Measurements from ENCODE around the gene PHF5A.
A peak's percentile ranks its signal among the peaks of the same experiment; 100 is the strongest.

Gene PHF5A

DNA sequence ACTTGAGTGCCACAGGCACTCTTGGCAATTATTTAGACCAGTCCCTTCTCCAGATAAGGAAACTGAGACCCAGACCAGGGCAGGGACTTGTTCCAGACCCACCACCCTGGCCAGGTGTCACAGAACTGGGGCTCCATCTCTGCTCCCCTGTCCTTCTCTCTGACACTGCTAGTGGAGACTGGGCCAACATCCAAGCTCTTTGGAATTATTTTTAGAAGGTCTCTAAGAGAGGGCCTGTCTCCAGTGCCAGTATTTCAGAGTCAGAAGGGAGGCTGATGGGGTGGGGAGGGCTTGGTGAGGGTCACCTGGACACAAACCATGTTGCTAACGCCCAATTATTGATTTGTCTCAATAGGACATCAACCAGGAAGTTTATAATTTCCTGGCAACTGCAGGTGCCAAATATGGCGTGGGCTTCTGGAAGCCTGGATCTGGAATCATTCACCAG lies 43.1 kb upstream of the PHF5A start:
- in situ Hi-C loops (cut with HindIII; ENCODE audit: low sequenced_read_pairs) = no loop called here

DNA sequence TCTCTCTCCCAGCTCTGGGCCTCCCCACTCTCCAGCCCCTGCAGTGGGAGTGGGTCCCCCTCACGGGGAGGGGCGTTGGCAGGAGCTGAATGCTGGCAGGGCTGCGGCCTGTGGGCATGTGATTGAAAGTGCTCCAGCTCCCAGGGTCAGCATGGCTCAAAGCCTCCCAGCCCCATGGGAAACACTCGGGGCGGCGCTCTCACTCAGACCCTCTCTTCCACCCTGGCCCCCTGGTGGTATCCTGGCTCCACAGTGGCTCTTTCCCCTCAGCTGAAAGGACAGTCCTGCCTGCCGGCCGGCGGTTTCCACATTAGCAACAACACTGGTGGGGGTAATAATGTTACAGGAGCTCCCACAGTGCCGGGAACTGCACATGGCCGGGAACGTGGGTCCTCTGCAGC lies 40.3 kb upstream of the PHF5A start:
- in situ Hi-C loops (cut with HindIII; ENCODE audit: low sequenced_read_pairs) = no loop called here
- DNase-seq (ENCODE audit: low read depth, low spot score) = no peak
- H3K4me3 ChIP-seq (ENCODE audit: low read depth, low read length) = no peak overlapping the region
- TF ChIP-seq, protein P1, sequence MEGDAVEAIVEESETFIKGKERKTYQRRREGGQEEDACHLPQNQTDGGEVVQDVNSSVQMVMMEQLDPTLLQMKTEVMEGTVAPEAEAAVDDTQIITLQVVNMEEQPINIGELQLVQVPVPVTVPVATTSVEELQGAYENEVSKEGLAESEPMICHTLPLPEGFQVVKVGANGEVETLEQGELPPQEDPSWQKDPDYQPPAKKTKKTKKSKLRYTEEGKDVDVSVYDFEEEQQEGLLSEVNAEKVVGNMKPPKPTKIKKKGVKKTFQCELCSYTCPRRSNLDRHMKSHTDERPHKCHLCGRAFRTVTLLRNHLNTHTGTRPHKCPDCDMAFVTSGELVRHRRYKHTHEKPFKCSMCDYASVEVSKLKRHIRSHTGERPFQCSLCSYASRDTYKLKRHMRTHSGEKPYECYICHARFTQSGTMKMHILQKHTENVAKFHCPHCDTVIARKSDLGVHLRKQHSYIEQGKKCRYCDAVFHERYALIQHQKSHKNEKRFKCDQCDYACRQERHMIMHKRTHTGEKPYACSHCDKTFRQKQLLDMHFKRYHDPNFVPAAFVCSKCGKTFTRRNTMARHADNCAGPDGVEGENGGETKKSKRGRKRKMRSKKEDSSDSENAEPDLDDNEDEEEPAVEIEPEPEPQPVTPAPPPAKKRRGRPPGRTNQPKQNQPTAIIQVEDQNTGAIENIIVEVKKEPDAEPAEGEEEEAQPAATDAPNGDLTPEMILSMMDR (IDR thresholded peaks at IDR 0.05; ENCODE audit: low read depth, low read length) = peak; percentile 47

More for the DNA sequence above, 43.1 kb upstream of the PHF5A start:
- no peak for DNase-seq (ENCODE audit: low read depth, low spot score)
- H3K4me3 ChIP-seq (ENCODE audit: low read depth, low read length) = no peak overlapping the region
- TF ChIP-seq, protein P1 (IDR thresholded peaks at IDR 0.05; ENCODE audit: low read depth, low read length) = no peak

DNA sequence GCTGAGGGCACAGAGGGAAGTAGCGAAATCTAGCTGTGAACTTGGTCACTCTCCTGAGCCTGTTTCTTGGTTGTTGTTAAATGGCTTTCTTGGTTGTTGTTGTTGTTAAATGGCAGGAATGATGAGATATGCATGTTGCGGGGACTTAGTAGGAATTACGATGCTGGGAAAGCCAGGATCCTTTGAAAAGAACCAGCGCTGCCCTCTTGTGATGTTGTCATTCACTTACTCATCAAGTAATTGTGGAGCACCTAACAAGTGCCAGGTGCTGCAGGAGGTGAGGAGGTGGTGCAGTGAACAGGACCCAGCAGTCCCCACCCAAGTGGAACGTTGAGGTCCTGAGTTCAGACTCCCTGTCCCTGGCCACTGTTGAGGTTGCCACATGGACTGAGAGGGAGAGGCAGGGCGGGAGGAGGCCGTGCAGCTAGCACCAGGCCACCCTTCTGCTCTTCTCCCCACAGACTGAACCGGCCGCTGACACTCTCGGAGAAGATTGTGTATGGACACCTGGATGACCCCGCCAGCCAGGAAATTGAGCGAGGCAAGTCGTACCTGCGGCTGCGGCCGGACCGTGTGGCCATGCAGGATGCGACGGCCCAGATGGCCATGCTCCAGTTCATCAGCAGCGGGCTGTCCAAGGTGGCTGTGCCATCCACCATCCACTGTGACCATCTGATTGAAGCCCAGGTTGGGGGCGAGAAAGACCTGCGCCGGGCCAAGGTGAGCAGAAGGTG lies 39.0 kb upstream of the PHF5A start:
- in situ Hi-C loops (cut with HindIII; ENCODE audit: low sequenced_read_pairs) = no loop called here
- TF ChIP-seq, protein P1 (IDR thresholded peaks at IDR 0.05; ENCODE audit: low read depth, low read length) = no peak
- DNase-seq (ENCODE audit: low read depth, low spot score) = no peak

DNA sequence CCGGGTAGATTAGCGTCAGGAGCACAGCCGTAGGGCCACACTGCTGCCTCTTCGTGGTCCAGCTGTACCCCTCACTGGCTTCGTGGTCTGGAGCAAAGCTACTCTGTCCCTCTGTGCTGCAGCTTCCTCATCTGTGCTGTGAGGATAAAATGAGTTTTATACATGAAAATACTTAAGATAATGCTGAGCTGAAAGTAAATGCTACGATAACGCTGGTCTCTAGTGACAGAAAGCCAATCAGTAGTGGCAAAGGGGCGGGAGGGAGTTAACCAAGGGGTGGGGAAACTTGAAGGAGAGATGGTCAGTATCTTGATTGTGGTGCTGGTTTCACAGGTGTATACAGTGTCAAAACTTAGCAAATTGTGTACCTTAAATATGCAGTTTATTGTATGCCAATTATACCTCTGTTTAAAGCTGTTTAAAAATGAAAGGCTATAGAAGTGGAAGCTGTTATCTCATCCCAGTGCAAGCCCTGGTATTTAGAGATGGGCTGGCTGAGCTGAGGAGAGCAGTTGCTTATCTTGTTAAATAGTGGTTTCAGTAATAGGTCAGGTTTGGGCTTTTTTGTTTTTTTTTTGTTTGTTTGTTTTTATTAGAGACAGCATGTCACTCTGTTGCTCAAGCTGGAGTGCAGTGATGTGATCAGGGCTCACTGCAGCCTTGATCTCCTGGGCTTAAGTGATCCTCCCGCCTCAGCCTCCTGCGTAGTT lies 37.2 kb upstream of the PHF5A start:
- no peak for DNase-seq (ENCODE audit: low read depth, low spot score)
- TF ChIP-seq, protein P1 (IDR thresholded peaks at IDR 0.05; ENCODE audit: low read depth, low read length) = no peak
- in situ Hi-C loops (cut with HindIII; ENCODE audit: low sequenced_read_pairs) = no loop called here
- no peak overlapping the region for H3K4me3 ChIP-seq (ENCODE audit: low read depth, low read length)

More for the DNA sequence above, 39.0 kb upstream of the PHF5A start:
- H3K4me3 ChIP-seq (ENCODE audit: low read depth, low read length) = no peak overlapping the region

DNA sequence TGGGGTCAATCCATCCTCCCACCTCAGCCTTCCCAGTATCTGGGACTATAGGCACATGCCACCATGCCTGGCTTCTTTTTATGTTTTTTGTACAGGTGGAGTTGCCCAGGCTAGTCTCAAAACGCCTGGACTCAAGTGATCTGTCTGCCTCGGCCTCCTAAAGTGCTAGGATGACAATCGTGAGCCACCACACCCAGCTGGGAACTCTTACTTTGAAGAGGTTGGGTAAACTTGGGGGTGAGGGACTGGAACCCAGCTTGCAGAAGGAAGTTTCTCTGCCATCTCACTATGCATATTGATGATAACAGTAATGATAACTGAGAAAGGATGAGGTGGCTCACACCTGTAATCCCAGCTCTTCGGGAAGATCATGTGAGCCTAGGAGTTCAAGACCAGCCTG lies 36.3 kb upstream of the PHF5A start:
- no peak overlapping the region for H3K4me3 ChIP-seq (ENCODE audit: low read depth, low read length)
- in situ Hi-C loops (cut with HindIII; ENCODE audit: low sequenced_read_pairs) = no loop called here
- TF ChIP-seq, protein P1 (IDR thresholded peaks at IDR 0.05; ENCODE audit: low read depth, low read length) = no peak
- no peak for DNase-seq (ENCODE audit: low read depth, low spot score)

DNA sequence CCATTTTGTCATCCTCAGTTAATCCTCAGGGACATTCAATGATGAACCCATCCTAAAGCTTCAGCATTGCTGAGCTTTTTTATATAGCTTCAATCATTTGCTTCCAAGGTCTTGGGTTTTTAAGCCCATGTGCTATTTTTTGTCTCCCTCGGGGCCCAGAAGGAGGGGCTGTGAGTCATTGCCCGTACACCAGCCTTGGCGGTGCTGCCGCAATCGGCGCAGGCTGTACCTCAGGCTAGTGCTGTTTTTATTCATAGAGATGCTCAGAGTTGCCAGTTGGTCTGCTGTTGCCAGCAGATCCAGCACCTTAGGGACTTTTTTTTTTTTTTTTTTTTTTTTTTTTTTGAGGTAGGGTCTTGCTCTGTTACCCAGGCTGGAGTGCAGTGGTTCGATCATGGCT lies 35.9 kb upstream of the PHF5A start:
- DNase-seq (ENCODE audit: low read depth, low spot score) = no peak
- no peak overlapping the region for H3K4me3 ChIP-seq (ENCODE audit: low read depth, low read length)
- TF ChIP-seq, protein P1 (IDR thresholded peaks at IDR 0.05; ENCODE audit: low read depth, low read length) = no peak
- in situ Hi-C loops (cut with HindIII; ENCODE audit: low sequenced_read_pairs) = no loop called here

Data from astrocyte of the spinal cord (primary cell).